Ureter (tissue), 1 donor: ENCODE measurements around the gene CHST7. TPM values are rescaled to one million over a fixed set of nuclear protein-coding genes. Genes with fewer than 3 reads are reported as not detected.

Experiments
- DNase-seq: peaks from one replicate; pipeline ENCODE4 v3.0.0-alpha.2; 2020; ENCODE audit warnings: low spot score
- total RNA-seq: library from RNA; stranded (reverse); gene quantifications from one replicate; pipeline ENCODE4 v1.2.4, GENCODE V29; 2023
- donor health status: DM: yes; HTN: yes; CAD: no.

The CHST7 gene
- total RNA-seq, 1 donor from 2014 or later = 7.8 TPM

DNA sequence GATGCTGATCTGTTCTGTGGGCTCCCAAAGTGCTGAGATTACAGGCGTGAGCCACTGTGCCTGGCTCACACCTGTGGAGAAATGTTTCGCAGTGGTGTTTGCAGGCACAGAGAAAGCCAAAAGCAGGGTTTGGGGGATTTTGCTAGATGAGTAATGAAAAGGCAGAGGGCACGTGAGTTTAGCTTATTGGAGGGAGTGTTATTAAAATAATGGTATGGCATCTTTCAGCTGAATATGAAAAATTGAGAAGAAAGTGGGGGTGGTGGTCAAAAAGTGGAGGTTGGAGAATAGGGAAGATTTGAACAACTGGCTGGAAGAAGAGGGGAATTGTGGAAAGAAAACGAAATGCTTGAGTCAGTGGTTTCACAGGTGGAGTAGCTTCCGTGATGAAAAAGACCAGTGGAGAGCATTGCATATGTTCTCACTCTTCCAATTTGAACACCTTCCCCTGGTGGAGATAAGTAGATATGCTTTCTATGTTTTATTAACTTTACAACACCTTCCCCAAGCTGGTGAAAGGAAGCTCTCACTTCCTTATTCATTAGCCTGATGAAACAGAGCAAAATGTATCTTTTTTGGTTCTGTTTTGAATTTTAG, 1.1 kb upstream of the CHST7 start:
- DNase-seq = no peak

DNA sequence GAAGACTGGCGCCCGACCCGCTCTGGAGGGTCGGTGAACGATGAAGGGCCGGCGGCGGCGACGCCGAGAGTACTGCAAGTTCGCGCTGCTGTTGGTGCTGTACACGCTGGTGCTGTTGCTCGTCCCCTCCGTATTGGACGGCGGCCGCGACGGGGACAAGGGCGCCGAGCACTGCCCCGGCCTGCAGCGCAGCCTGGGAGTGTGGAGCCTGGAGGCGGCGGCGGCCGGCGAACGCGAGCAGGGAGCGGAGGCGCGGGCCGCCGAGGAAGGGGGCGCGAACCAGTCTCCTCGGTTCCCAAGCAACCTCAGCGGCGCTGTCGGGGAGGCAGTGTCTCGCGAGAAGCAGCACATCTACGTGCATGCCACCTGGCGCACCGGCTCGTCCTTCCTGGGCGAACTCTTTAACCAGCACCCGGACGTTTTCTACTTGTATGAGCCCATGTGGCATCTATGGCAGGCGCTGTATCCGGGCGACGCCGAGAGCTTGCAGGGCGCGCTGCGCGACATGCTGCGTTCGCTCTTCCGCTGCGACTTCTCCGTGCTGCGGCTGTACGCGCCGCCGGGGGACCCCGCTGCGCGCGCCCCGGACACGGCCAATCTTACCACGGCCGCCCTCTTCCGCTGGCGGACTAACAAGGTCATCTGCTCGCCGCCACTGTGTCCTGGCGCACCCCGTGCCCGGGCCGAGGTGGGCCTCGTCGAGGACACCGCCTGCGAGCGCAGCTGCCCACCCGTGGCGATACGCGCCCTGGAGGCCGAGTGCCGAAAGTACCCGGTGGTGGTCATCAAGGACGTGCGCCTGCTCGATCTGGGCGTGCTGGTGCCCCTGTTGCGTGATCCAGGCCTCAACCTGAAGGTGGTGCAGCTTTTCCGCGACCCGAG, 568 bp downstream of the CHST7 start:
- DNase-seq = no peak

DNA sequence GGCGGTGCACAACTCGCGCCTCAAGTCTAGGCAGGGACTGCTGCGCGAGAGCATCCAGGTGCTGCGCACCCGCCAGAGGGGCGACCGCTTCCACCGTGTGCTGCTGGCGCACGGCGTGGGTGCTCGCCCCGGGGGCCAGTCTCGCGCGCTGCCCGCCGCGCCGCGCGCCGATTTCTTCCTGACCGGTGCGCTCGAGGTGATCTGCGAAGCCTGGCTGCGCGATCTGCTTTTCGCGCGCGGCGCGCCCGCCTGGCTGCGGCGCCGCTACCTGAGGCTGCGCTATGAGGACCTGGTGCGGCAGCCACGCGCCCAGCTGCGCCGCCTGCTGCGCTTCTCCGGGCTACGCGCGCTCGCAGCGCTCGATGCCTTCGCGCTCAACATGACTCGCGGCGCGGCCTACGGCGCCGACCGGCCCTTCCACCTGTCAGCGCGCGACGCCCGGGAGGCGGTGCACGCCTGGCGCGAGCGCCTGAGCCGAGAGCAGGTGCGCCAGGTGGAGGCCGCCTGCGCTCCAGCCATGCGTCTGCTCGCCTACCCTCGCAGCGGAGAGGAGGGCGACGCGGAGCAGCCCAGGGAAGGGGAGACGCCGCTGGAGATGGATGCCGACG, 1.3 kb downstream of the CHST7 start:
- no peak for DNase-seq

DNA sequence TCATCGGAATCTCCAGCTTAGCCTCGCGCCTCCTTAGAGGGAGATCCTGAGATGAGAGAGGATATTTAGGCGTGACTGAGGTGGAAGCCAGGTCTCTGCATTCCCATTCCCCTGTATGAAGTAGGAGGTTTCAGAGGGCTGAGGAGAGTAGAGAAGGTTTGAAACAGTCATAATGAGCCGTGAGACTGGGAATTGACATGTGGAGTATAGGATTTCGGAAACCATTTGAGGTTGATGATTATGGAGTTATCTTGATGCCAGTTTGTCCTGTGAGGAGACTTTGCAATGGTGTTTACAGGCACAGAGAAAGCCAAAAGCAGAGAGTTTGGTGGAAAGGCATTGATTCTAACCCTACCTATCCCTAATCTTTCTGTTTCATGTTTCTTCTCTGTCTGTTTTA, 2.0 kb downstream of the CHST7 start:
- DNase-seq = no peak

DNA sequence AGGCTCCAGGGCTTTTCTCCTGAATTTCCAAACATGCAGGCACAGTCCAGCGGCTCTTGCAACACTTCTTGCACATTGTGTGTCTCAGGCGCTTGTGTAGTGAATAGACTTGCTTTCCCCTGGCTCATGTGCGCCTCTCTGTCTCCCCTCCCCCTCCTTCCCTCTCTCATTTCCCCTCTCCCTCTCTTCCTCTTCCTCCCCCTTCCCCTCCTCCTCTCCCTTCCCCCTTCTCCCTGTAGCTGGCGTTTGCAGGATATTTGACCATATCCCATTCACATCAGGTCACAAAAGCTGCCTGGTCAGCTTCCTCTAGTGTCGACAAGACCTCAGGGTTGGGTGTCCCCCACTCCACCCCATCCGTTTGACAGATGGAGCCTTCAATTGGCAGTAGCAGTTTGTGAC, 2.4 kb downstream of the CHST7 start:
- no peak for DNase-seq

DNA sequence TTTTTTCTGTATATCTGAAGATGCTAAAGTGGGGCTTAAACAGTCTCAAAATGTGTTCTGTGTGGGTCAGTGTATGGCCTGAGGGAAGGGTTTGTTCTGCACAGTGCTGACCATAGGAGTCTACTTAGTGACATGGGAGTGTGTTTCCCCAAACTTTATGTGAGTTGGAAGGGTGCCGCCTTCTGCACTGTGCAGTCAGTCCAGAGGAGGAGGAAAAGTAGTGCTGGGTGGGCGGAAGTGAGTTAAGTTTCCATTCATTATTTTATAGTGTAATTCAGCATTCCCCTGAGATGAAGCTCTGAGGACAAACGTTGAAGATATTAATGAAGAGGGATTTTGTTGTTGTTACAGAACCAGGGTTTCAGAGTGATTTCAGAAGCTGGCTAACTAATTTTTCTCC, 2.9 kb downstream of the CHST7 start:
- DNase-seq = no peak

DNA sequence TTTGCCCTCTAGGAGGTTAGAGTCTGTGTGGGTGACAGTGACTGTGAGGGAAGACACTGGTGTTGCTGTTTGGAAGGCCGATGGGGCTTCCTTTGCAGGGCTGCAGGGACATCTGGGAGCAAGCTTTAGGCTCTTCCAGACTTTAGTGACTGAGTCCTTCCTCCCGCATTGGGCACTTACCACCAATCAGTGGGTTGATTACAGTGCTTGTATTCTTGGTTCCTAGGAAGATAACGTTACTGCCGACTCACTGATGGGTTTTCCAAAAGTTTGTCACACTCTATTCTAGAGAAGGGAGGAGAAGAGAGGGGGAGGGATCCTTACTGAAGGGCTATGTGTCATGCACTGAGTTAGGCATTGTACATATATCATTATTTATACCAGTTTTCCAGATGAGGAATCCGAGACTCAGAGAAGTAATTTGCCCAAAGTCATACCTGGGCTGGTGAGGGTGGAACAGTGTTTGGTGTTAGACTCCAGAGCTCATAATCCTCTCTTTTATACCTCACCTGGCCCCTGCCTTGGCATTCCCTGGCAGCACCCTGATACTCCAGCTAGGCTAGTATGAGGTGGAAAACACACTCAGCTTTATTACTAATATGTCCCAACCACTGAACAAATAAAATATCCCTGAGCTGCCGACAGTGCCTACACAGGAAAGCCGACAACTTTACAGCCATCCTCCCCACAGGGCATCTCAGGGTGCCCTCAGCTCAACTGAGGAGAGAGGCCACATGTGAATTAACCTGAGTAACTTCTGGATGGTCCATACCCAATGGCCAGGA, 3.8 kb downstream of the CHST7 start:
- DNase-seq = no peak

DNA sequence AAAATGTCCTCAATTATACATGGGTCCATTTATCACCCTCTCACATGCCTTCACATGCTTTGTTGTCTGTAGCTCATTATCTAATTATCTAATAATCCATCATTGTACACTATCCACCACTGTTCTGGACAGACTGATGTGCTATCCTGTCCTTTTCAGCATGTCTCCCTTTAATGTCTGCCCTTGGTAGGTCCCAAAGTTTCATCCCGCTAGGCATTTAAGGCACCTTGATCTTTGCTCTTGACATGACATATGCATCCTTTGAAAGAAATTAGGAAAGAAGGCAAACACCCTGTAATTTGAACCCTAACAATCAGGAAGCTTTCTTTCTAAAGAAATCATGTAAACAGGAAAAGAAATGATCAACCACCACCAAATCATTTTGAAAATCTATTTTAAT, 5.7 kb downstream of the CHST7 start:
- no peak for DNase-seq

DNA sequence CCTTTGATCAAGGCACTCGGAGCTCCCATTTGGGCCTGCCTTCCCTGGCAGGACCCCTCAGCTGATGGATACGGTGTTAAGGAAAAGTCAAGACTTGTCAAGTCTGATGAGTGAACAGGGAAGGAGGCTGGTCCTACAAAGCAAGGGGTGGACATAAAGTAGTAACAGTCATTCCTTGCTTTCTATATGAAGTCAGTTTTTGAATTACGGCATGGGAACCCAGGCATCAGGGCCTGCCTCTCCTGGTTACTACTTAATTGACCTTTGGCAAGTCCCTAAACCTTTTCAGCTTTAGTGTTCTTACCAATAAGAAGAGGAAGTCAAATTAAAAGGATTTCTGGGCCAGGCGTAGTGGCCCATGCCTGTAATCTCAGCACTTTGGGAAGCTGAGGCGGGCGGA, 7.0 kb downstream of the CHST7 start:
- DNase-seq = no peak

DNA sequence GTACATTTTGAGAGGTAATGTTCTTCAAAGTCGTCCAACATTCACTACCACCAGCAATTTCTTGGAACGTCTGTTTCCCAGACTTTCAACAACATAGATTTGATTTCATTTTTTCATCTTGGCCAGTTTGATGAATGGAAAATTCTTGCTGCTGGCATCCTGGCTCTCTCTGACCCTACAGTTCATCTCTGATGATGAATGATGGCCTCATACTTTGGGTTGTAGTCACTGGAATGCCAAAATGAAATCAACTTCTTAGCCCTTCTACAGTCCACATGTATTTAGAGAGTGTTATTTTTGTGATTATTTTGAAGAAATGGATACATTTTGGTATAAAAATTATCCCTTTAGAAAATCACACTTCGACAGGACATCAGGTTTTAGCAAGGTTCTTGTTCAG, 8.8 kb downstream of the CHST7 start:
- no peak for DNase-seq

DNA sequence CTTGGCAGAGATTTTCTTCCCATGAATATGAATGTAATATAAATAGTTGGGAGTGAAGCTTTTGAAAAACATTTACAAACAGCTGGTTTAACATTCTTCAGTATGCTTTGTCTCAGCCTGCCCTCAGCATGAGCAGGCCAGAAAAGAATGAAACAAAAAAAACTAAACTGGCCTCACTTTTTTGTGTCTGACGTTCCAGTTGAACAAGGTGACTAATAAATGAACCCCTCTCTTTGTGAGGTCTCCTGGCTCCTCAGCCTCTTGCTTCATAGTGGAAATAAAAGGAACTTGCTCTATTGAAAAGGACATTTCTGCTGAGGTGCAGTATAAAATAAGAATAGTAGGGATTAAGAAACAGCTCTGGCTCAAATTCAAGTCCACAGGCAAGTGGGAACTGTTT, 9.4 kb downstream of the CHST7 start:
- no peak for DNase-seq

DNA sequence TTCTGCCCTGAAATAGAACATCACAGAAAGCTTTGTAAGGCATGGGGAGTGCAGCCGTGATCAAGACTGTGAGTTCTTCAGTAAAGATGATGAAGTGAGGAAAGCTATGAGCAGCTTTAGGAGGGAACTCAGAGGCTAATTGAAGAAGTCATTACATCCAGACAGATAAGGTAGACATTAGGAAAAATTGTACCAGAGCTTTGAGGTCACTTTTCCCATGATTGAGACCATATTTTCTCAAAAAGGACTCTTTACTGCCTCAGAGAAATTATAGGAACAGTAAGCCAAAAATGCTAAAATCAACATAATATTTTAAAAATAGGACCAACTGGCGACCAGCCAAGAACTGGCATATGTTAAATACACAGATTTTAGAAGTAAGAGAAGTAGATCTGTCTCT, 11.2 kb downstream of the CHST7 start:
- no peak for DNase-seq

DNA sequence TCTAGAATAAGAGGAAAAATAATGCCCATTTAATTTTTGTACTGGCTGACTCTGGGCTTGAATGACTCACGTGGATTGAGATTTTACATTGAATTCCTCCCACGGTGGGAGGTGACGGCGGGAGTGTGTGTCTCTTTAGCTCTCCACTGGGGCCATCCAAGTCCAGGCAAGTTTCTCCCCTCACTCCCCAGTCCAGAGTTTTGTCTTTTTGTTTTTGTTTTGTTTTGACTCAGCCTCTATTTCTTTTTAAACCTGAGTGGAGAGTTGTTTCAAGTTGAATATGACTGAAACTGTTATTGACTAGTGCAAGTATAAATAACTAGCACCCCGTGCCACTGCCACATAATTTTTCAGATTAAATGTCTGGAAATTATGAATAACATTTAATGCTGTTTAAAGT, 13.6 kb downstream of the CHST7 start:
- no peak for DNase-seq

DNA sequence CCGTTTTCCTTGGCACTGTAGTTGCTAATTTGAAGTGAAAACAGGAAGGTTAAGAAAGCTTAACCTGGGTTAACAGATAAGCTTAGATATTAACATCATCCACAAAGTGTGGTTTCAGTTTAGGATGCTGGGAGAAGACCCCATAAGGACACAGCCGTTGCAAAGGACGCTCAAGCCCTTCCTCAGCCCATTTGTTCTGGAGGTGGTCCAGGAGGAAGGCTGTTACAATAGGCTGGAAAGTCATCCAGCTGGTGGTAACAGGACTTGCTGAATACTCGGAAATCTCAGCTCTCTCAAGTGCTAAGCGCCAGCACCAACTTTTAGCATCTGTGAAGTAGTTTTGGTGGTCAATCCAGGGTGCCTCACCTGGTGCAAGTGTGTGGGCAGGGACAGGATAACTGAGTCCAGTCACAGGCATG, 14.2 kb downstream of the CHST7 start:
- no peak for DNase-seq

DNA sequence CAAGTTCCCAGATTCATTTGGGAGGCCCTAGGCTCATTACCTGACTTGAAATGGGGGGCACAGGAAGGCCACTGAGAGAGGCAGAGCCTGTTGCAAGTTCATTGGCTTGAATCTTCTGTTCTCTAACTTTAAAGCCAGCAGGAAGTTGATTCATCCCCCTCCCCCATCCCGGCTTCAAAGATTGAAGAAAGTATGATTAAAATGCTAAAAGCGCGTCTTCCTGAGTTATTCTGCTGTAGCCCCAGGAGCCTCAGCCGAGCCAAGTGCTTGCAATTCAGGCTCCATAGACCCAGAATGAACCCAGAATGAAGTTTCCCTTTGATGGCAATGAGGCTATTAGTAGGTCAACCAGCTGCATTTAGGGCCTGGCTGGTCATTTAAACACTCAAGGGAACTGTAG, 14.7 kb downstream of the CHST7 start:
- no peak for DNase-seq

DNA sequence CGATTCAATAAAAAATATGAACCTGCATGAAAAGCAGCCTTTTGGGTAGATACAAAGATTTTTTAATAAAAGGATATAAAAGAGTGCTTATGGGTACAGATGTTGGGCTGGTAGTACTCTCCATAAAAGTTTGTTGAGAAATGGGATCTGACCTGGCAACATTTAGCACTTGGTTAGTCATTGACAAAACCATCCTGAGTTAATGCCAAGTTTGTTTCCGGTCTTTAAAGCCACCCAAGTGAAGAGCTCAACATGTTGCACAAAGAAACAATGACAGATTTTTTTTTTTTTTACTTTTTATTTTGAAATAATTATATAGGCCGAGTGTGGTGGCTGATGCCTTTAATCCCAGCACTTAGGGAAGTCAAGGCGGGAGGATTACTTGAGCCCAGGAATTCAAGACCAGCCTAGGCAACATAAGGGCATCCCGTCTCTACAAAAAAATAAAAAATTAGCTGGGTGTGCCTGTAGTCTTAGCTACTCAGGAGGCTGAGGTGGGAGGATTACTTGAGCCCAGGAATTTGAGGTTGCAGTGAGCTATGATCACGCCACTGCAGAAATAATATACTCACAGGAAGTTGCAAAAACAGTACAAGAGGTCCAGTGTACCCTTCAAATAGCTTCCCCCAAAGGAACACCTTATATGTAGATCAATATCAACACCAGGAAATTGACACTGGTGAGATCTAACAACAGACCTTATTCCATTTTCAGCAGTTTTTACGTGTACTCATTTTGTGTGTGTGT, 16.6 kb downstream of the CHST7 start:
- DNase-seq = no peak

DNA sequence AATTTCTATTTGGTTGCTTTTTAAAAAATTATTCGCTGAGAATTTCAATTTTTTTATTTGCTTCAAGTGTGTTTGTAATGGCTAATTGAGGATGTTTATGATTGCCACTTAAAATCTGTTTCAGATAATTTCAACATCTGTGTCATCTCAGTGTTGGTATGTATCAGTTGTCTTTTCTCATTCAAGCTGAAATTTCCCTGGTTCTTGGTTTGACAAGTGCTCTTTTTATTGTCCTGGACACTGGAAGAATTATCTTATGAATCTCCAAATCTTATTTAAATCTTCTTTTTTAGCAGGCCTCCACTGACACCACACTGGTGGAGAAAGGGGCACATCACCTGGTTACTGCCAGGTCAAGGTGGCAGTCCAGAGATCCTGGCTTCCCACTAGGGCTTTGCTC, 21.5 kb downstream of the CHST7 start:
- no peak for DNase-seq

DNA sequence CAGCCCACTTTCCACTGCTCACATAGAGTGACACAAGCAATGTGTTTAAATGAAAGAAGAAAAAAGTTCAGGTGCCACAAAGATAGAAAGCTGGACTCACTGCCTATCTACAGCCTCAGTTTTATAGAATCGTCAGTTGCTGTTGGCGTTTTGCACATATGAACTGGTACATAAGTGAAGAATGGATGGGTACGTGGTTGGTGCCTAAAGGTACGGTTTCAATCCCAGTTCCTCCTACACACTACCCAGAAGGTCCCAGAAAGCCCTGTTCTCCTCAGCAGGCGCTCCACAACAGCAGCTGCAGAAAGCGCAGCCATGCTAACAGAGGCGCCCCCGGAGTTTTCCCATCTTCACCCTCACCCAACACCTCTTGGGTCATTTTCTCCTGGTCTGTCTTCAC, 23.6 kb downstream of the CHST7 start:
- DNase-seq = no peak

DNA sequence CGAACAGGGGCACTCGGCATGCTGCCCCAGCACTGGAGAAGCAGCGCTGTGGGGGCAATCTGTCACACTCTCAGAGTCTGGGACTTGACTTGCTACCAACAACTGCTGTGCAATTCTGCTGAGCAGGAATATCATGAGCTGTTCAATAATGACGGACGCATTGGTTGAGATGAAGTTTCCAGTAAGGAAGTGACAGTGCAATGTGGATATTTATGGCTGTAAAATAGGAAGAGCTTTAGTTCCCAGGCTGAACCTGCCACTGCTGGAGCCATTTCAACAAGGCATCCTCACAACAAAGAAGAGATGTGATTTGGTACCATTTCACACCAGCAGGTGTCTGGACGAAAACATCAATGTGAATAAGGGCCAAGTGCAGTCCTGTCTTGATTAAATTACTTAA, 24.2 kb downstream of the CHST7 start:
- no peak for DNase-seq

DNA sequence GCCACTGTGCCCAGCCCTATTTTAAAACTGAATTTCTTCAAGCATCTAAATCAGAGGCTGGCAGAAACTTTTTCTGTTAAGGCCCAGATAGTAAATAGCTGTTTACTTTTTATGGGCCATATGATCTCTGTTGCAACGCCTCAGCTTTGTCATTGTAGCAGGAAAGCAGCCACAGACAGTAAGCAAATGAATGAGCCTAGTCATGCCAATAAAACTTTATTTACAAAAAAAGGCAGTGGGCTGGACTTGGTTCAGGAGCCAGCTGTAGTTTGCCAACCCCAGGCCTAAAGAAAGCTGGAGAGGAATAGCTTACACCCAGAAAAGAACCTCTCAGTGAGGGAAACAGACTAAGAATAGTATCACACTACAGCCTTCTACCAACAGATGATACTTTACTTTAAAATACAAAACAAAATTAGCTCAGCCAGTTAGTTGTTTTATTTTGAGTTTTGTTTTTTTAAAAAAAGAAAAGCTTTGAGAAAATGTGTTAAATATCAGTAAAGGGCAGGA, 25.5 kb downstream of the CHST7 start:
- no peak for DNase-seq

DNA sequence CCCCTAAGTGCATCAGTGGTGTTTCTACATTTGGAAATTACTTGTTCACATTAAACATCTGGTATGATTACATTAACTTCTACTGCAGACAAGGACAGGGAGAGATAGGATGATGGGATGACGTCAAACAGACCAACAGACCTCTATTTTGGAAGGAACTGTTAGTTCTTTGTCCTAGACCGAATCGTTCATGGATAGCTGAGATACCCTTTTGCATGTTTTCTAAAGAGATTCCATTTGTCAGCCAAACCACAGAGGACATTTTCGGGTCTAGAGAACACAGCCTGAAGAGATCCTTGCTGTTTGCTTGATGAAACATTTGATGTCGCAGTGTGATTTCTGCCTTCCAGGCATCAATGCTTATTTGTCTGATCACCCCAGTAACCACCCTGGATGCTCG, 27.7 kb downstream of the CHST7 start:
- DNase-seq = no peak
